SK-N-SH (cell line): ENCODE measurements around the gene NDOR1. TPM values are rescaled to one million over a fixed set of nuclear protein-coding genes. Genes with fewer than 3 reads are reported as not detected.

ENCODE experiments used
- CTCF ChIA-PET: fragments of 300-600, 350-600 bp; formaldehyde crosslinking; extraction: SDS; loops from one replicate; lab custom pipeline; 2021; lab: Yijun Ruan, JAX
- POLR2A ChIA-PET: fragments of 350-600 bp; sonication (Branson Sonifier 250); formaldehyde crosslinking; extraction: SDS; loops from one replicate; lab custom pipeline; 2020; ENCODE audit warnings: antibody characterized with exemption, inconsistent platforms; lab: Yijun Ruan, JAX
- DNase-seq: peaks from one replicate; pipeline ENCODE4 v3.0.0; 2012
- H2AFZ ChIP-seq: fragments of 200-600 bp; sonication (generic); 2 replicates; pipeline ENCODE4 v1.8.1; 2016; ENCODE audit warnings: antibody characterized with exemption, mild to moderate bottlenecking, low read depth
- H3F3A ChIP-seq: fragments of 200-600 bp; sonication (generic); replicated peaks from 2 replicates; pipeline ENCODE3; 2016; ENCODE audit warnings: antibody characterized with exemption, mild to moderate bottlenecking; ENCODE audit not compliant: insufficient read depth
- H3K27ac ChIP-seq, 2 experiments: fragments of 200-500 bp in 1 of 2; fragments of 200-600 bp in 1 of 2; sonication (Bioruptor generic) in 1 of 2; sonication (generic), shearing (Covaris generic) in 1 of 2; 2 replicates each; pipeline versions ENCODE4 v1.5.1 to v1.6.1; 2014 to 2016; ENCODE audit warnings: low read depth in 2 of 2, inconsistent platforms in 1 of 2, low read length in 1 of 2, mild to moderate bottlenecking in 1 of 2, mixed read lengths in 1 of 2
- H3K27me3 ChIP-seq: fragments of 200-600 bp; sonication (generic), shearing (Covaris generic); 2 replicates; pipeline ENCODE4 v1.6.1; 2016; ENCODE audit warnings: mixed run types; ENCODE audit not compliant: insufficient read depth
- H3K36me3 ChIP-seq, 2 experiments: fragments of 200-500 bp in 1 of 2; fragments of 200-600 bp in 1 of 2; sonication (Bioruptor generic) in 1 of 2; sonication (generic) in 1 of 2; replicated peaks in 1 of 2; 2 replicates each; pipeline versions ENCODE3 to v1.5.1; 2014 to 2016; ENCODE audit warnings: low read length in 1 of 2, mild to moderate bottlenecking in 1 of 2; ENCODE audit not compliant: insufficient read depth in 2 of 2, control insufficient read depth in 1 of 2
- H3K4me1 ChIP-seq, 2 experiments: fragments of 200-500 bp in 1 of 2; fragments of 200-600 bp in 1 of 2; sonication (Bioruptor generic) in 1 of 2; sonication (generic), shearing (Covaris generic) in 1 of 2; 2 replicates each; pipeline versions ENCODE4 v1.5.1 to v1.6.1; 2014 to 2016; ENCODE audit warnings: low read depth in 1 of 2, low read length in 1 of 2, mixed run types in 1 of 2; ENCODE audit not compliant: insufficient read depth in 2 of 2, control insufficient read depth in 1 of 2
- H3K4me2 ChIP-seq: fragments of 200-600 bp; sonication (generic), shearing (Covaris generic); 2 replicates; pipeline ENCODE4 v1.6.1; 2017; ENCODE audit warnings: mixed run types
- H3K4me3 ChIP-seq, 2 experiments: fragments of 200-500 bp in 1 of 2; fragments of 200-600 bp in 1 of 2; sonication (Bioruptor generic) in 1 of 2; sonication (generic), shearing (Covaris generic) in 1 of 2; 2 replicates each; pipeline versions ENCODE4 v1.5.1 to v1.8.1; 2014 to 2016; ENCODE audit warnings: low read depth in 2 of 2, inconsistent platforms in 1 of 2, low read length in 1 of 2, mild to moderate bottlenecking in 1 of 2, mixed read lengths in 1 of 2, moderate library complexity in 1 of 2
- H3K79me2 ChIP-seq: fragments of 200-600 bp; sonication (generic); 2 replicates; pipeline ENCODE4 v1.8.1; 2017; ENCODE audit warnings: mild to moderate bottlenecking; ENCODE audit not compliant: insufficient read depth
- H3K9ac ChIP-seq: fragments of 200-600 bp; sonication (generic); 2 replicates; pipeline ENCODE4 v1.6.1; 2017; ENCODE audit warnings: mixed run types
- H3K9me2 ChIP-seq: fragments of 200-600 bp; sonication (generic); 2 replicates; pipeline ENCODE4 v1.6.1; 2017; ENCODE audit warnings: mixed run types
- H3K9me3 ChIP-seq: fragments of 200-600 bp; sonication (generic); 2 replicates; pipeline ENCODE4 v1.6.1; 2017; ENCODE audit warnings: mixed run types, mild to moderate bottlenecking, moderate library complexity
- H4K20me1 ChIP-seq: fragments of 200-600 bp; sonication (generic); 2 replicates; pipeline ENCODE4 v1.6.1; 2017; ENCODE audit warnings: mild to moderate bottlenecking, mixed run types; ENCODE audit not compliant: insufficient read depth
- CTCF ChIP-seq: fragments of 200-600 bp; sonication (generic); IDR thresholded peaks from 2 replicates; pipeline ENCODE4 v1.6.1; 2017; ENCODE audit warnings: antibody characterized with exemption, mild to moderate bottlenecking, moderate library complexity
- EP300 ChIP-seq, 2 experiments: IDR thresholded peaks; 2 replicates each; pipeline versions ENCODE4 v1.4.0 to v1.6.1; 2012; ENCODE audit warnings: borderline replicate concordance in 1 of 2, low read depth in 1 of 2, low read length in 1 of 2
- FOSL2 ChIP-seq: IDR thresholded peaks from 2 replicates; pipeline ENCODE4 v1.4.0; 2012; ENCODE audit warnings: low read depth, mild to moderate bottlenecking, moderate library complexity, borderline replicate concordance
- GABPA ChIP-seq: IDR thresholded peaks from 2 replicates; pipeline ENCODE4 v1.4.0; 2012; ENCODE audit warnings: low read depth, mild to moderate bottlenecking
- JUND ChIP-seq: IDR thresholded peaks from 2 replicates; pipeline ENCODE4 v1.4.0; 2012
- MEF2A ChIP-seq: IDR thresholded peaks from 2 replicates; pipeline ENCODE4 v1.4.0; 2012; ENCODE audit warnings: low read depth, borderline replicate concordance
- NRF1 ChIP-seq: IDR thresholded peaks from 2 replicates; pipeline ENCODE4 v1.6.1; 2012; ENCODE audit warnings: low read depth, mild to moderate bottlenecking, low read length
- REST ChIP-seq: IDR thresholded peaks from 2 replicates; pipeline ENCODE4 v1.6.1; 2012; ENCODE audit warnings: mild to moderate bottlenecking, low read depth, low read length, moderate library complexity
- RFX5 ChIP-seq: IDR thresholded peaks from 2 replicates; pipeline ENCODE4 v1.6.1; 2012; ENCODE audit warnings: mild to moderate bottlenecking, improper control_type of control experiment, low read length
- SIN3A ChIP-seq: IDR thresholded peaks from 2 replicates; pipeline ENCODE4 v1.6.1; 2012; ENCODE audit warnings: low read depth, mild to moderate bottlenecking, low read length, moderate library complexity, borderline replicate concordance
- TEAD4 ChIP-seq: IDR thresholded peaks from 2 replicates; pipeline ENCODE4 v1.4.0; 2012; ENCODE audit warnings: mild to moderate bottlenecking, borderline replicate concordance; ENCODE audit not compliant: insufficient read depth
- USF1 ChIP-seq: IDR thresholded peaks from 2 replicates; pipeline ENCODE4 v1.4.0; 2012; ENCODE audit warnings: low read depth, borderline replicate concordance
- ZBTB33 ChIP-seq: IDR thresholded peaks from 2 replicates; pipeline ENCODE4 v1.4.0; 2012; ENCODE audit warnings: low read depth, borderline replicate concordance
- WGBS: methylation state at CpG from one replicate; pipeline ENCODE4 v1.1.6; 2017; ENCODE audit warnings: low lambda C conversion rate; 5-methylcytosine and 5-hydroxymethylcytosine counted together
- polyA plus RNA-seq, 3 experiments: library from polyadenylated mRNA; depleted of rRNA; stranded (reverse); fragments of >200 nt; gene quantifications; 2 replicates each; pipeline ENCODE4 v1.2.3, GENCODE V29; 2012

The NDOR1 gene
- polyA plus RNA-seq, 1 of the 3 experiments (the other 2 are of a cell fraction), result 8.6 TPM

- Histone ChIP-seq H3K79me2 (peaks cover 64% of the 10 kb centered on the region), H3K9ac (no peak overlapping the region), H3K4me3 (no peak overlapping the region), H3K36me3 (peaks cover 3 to 29% of the 10 kb centered on the region in 2 experiments), H3K27me3 (no peaks in the 10 kb centered on the region), H3K4me1 (peaks cover 12 to 33% of the 10 kb centered on the region in 2 experiments; a peak in 3 of 4 replicates), H4K20me1 (peaks cover 39% of the 10 kb centered on the region), H3K27ac (no peak overlapping the region; a peak in 1 of 4 replicates), H3F3A (peaks cover 16% of the 10 kb centered on the region)
- CTCF ChIA-PET, result interaction anchor here (0.8 to 3.1 kb wide), 12 partner anchors 9 to 348 kb away, joined by 3 to 16 read pairs (median 3); partner anchors contain the start of gene CYSRT1
- no peak for DNase-seq
- WGBS, result 95% methylated on average over 4 of the region's 9 CpGs
- POLR2A ChIA-PET, result interaction anchor here (2.7 kb wide), 1 partner anchor 8 kb away, joined by 20 read pairs; no protein-coding TSS in a partner anchor
- no peak for TF ChIP-seq NRF1
- no peak for TF ChIP-seq USF1
- TF ChIP-seq SIN3A, result no peak
- 0 out of 2 replicates have a peak, but pooled peaks have one; percentile 10 for TF ChIP-seq CTCF
- no peak for TF ChIP-seq TEAD4
- TF ChIP-seq, all 33 proteins: peak for 1
- no peak overlapping the region for H2AFZ ChIP-seq
- H3K9me2 ChIP-seq, result no peaks in the 10 kb centered on the region
- no peak overlapping the region for H3K4me2 ChIP-seq
- H3K9me3 ChIP-seq, result no peaks in the 10 kb centered on the region
These were observed 15.1 kb upstream of the NDOR1 start for GRCh38 chr9:137190315-137190856.

GRCh38 chr9:137191245-137191644 is 14.3 kb upstream of the NDOR1 start:
- no peak overlapping the region for H3K9ac ChIP-seq
- H3K79me2 ChIP-seq, result peaks cover 65% of the 10 kb centered on the region
- H3K9me2 ChIP-seq, result no peaks in the 10 kb centered on the region
- no peaks in the 10 kb centered on the region for H3K27me3 ChIP-seq
- no peaks in the 10 kb centered on the region for H3K9me3 ChIP-seq
- H3K36me3 ChIP-seq, result peaks cover 3 to 23% of the 10 kb centered on the region in 2 experiments
- no peak for DNase-seq
- H2AFZ ChIP-seq, result no peak overlapping the region
- no peak overlapping the region for H3K4me3 ChIP-seq
- peaks cover 12 to 30% of the 10 kb centered on the region in 2 experiments; a peak in 3 of 4 replicates for H3K4me1 ChIP-seq
- H3F3A ChIP-seq, result peaks cover 16% of the 10 kb centered on the region
- peaks cover 45% of the 10 kb centered on the region for H4K20me1 ChIP-seq
- WGBS, result no CpG with 5 or more reads among the region's 3 CpGs
- ChIA-PET CTCF (interaction anchor here (0.8 to 3.1 kb wide), 6 partner anchors 14 to 73 kb away, joined by 3 to 11 read pairs (median 3); partner anchors contain the start of gene RNF224), POLR2A (interaction anchor here (1.4 kb wide), 1 partner anchor 9 kb away, joined by 5 read pairs; the partner anchor contains the start of gene TPRN)
- no peak overlapping the region for H3K27ac ChIP-seq
- H3K4me2 ChIP-seq, result no peak overlapping the region
- TF ChIP-seq JUND, result no peak
- no peak for TF ChIP-seq RFX5
- TF ChIP-seq GABPA, result no peak
- TF ChIP-seq NRF1, result no peak
- no peak for TF ChIP-seq FOSL2
- TF ChIP-seq EP300 (IDR thresholded peaks at IDR 0.05; ENCODE audit: borderline replicate concordance in 1 of 2, low read depth in 1 of 2, low read length in 1 of 2), result no peak
- no peak for TF ChIP-seq REST
- no peak for TF ChIP-seq MEF2A
- TF ChIP-seq ZBTB33, result no peak
